DMS53 (cell line): Measurements from ENCODE around the gene TXNDC16.

Experiments used
- DNase-seq: peaks from one replicate; lab custom pipeline; 2025; lab: John Stamatoyannopoulos, UW

TXNDC16 gene

DNA sequence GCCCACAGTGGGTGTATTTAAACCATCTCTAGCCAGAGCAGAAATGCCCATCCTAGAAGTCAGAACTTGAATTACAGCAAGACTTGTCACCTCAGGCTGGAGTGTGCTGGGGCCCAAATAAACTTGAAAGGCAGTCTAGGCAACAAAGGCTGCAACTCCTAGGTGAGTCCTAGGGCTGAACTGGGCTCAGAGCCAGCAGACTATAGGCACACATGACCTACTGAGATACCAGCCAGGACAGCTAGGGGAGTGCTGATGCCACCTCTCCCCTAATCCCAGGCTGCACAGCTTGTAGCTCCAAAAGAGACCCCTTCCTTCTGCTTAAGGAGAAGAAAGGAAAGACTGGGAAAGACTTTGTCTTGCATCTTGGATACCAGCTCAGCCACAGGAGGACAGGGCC is 106.0 kb downstream of the TXNDC16 start:
- DNase-seq: peak; percentile 13

GRCh38 chr14:52443506-52443905 is 108.8 kb downstream of the TXNDC16 start:
- no peak for DNase-seq

DNA sequence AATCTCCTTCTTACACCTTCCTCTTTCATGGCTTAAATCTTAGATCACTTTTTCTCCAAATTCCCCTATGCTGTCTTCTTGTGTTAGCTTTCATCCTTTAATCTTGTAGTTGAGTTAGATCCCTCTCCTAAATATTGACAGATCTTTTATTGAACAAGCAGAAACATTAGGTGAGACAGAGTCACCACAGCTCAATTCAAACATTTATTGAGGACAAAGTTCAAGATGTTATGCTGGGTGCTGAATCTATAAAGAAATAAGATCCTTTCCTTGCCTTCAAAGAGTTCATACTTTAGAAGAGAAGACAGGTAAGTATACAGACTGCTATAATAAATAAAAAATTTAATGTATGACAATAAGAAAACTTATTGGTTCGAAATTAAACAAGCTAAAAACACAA is 109.7 kb downstream of the TXNDC16 start:
- no peak for DNase-seq

DNA sequence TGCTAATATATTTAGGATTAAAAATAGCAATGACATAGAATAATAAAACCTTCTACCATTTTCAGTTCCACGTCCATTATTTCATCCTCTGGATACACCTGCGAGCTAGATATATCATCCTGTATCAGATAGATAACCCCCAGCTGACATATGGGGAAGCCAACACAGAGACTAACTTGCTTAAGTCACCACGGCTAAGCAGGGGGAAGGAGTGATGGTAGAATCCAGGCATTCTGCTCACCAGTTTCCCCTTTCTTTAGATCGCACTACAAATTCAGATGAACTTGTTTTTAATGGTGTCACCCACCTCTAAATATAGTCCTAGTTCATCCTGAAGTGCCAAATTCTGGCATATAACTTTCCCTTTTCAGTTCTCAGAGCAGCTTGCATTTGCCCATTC is 110.1 kb downstream of the TXNDC16 start:
- DNase-seq: no peak

GRCh38 chr14:52439476-52439875 is 112.8 kb downstream of the TXNDC16 start:
- DNase-seq: no peak

DNA sequence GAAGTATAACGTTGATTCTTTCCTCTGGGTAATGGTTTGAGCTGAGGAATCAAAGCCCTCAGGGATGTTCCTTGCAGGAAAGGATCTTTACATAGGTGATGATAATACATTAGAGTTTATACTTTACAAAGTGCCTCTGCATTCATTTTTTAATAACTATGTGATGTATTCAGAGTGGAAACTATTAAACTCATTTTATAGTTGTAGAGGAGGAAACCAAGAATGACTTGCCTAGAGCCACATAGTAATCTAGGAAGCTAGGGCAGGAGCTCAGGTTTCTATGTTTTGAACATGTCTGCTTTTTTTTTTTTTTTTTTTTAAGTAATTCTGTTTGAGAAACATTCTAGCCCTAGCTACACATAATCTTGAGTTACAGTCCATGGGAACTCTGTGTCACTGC is 117.3 kb downstream of the TXNDC16 start:
- no peak for DNase-seq

- no peak for DNase-seq
Observed at GRCh38 chr14:52430474-52430873, 121.8 kb downstream of the TXNDC16 start.

GRCh38 chr14:52429451-52429850 is 122.9 kb downstream of the TXNDC16 start:
- peak; percentile 67 for DNase-seq

DNA sequence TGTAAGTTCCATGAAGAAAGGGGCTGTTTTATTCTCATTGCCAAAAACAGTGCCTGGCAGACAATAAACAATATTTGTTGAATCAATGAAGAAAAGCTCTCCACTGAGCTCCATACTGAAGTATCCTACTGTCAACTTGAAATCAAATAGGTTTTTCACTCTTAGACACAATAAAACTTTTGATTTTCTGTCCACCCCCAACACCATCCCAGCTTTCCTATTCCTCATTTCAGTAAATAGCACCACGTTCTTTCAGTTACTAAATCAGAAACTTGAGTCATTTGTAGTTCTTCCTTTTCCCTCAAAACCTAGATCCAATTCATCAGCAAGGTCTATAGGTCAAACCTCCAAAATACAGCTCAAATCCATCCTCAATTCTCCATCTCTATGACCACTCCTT is 124.8 kb downstream of the TXNDC16 start:
- no peak for DNase-seq

DNA sequence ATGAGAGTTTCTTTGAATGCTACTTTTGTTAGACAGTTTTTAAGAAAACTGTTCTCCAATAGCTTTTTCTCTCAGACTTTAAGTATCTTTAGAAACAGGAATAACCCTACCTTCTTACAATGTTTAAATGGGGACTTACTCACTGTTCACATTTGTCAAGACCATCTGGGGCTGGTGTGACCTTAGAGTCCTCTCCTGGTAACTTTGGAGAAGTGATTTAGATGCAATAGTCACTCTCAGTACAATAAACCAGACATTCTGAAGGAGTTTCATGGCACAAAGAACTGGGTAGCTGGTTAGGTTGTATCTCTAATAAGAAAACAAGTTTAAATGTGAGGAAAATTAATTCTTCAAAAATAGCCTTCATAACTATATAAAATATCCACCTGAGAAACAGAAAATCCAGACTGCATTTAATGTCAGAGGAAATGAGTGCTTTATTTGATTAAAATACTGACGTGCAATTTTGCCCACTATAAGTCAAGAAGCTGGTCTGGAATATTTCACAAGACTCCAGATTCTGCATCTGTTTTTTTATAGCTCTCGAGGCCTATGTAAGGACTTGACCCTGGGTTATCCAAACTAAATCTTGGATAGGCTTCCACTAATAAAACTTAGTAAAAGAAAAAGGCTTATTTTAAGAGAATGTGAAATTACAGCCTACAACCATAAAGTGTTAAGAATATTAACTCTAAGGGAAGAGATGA is 129.5 kb downstream of the TXNDC16 start:
- DNase-seq: no peak

DNA sequence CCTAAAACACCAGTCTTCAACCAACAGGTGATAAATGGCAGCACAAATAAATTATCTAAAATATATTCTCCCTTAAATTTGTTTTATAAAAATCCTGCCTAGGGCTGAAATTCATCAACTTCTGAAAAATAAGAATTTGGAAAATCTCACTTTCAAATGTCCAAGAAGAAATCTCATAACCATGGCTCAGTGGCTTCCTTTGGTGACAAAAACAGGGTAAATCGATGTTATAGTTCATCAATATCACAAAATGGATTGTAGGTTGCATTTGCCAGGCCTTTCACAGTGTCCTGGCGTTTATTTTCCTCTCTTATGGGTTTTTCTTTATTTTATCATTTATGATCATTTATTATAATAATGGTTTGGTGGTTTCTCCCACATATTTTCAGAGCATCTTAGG is 135.2 kb downstream of the TXNDC16 start:
- DNase-seq: no peak

- no peak for DNase-seq
Observed at GRCh38 chr14:52413729-52414408, 138.4 kb downstream of the TXNDC16 start.

- no peak for DNase-seq
Observed at GRCh38 chr14:52412426-52412825, 139.9 kb downstream of the TXNDC16 start.

DNA sequence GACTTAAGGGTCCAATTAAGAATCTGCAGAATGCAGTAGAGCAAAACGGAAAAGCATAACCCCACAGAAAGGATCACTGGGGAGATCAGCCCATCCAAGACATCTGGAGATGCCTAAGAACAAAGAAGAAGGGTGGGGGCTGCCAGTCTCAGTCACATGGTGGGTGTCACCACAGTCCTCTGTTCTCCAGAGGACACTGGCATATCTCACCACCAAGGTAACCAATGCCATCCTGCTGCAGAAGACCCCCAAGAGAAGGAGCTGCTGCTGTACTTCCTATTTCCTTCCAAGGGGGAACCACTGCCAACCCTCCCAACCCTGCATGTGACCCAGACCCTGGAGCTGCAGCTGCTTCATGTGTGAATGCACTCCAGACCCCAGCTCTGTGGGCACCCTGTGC is 147.0 kb downstream of the TXNDC16 start:
- no peak for DNase-seq

DNA sequence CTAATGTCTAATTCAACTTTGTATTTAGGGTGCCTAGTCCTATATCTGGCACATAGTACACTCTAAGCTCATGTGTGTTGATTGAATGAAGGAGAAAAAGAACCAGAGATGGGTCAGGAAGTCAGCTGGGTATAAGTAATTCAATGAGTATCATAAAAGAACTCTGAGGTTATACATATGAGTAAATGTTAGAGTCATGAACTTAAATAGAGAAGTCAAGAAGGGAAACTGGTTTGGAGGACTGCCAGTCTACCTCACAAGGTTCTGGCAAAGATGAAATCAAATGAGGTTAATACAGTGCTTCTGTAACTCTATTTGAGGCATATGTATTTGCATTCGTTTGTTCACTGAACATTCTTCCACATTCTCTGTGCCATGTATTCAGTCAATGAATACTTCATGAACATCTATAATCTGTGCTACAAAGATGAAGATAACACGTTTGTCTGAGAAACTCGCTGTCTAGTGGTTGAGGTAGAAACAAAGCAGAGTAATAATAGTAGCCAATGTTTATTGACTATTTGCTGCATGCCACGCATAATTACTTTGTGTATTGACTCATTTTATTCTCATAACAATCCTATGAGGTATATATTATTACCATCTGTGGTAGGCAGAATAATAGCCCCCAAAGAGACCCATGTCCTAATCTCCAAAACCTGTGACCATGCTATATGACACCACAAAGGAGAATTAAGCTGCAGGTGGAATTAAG is 149.3 kb downstream of the TXNDC16 start:
- no peak for DNase-seq

DNA sequence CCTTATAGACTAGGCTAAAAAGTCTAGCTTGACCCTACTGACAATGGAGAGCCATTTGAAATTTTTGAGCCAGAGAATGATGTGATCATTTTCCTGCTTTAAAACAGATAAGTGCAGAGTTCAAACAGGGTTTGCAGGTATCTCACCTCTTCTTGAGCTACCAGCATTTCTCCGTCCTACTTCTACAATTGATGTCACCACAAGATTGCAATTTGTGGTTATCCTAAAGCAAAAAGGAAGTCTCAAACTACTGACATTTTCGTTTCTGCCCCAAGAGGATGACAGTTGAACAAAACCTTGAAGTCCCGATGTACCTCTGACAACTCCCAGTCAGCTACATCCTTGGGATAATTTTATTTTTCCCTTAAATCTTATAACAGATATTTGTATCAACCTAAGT is 151.5 kb downstream of the TXNDC16 start:
- no peak for DNase-seq

DNA sequence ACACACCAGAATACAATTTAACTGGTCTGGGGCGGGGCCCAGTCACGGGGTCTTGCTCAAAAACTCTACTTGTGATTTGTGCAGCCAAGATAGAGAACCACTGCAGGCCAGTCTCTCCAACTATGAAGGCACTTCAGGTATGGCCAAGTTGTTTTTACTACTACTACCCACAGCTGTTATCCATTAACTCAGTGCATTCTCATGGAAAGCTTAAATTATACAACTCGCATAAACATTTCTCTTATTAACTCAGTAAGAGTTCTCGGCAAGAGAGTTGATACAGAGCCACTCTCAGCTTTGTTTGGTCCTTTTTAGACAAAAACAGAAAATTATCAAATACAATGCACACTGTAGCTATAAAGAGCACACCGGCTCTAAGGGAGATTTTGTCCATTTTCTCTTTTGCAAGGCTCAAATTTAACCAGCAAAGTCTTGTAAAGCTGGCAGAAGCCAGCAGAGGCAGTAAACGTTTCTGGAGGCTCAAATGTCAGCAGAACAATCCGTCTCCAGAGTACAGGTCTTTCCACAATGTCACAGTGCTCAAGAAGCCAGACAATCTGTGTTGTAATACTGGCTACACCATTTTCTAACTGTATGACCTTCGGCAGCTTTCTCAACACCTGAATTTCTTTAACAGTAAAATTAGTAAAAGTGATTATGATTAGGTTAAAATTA is 152.2 kb downstream of the TXNDC16 start:
- DNase-seq: no peak

GRCh38 chr14:52399104-52399503 is 153.2 kb downstream of the TXNDC16 start:
- no peak for DNase-seq

DNA sequence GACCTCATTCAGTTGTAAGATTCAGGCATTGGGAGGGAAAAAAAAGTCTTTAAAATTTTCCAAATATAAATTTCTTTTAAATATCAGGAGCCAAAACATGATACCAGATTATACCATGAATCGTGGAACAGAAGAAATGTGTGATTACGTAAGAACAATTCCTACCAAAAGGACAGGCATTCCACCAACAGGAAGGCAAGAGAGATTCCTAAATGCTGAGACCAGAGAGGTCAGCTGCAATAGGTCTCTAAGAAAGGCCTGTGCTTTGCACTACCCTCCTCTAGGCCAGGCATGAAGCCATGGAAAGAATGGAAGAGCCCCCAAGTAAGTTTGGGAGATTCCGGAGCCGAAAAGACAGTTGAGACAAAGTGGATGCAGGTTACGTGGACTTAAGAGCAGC is 154.5 kb downstream of the TXNDC16 start:
- DNase-seq: no peak

GRCh38 chr14:52395728-52396127 is 156.6 kb downstream of the TXNDC16 start:
- no peak for DNase-seq

GRCh38 chr14:52391881-52392615 is 160.3 kb downstream of the TXNDC16 start:
- DNase-seq: no peak
